ENCODE results near the gene RD3L. TPM values are rescaled to one million over a fixed set of nuclear protein-coding genes. Genes with fewer than 3 reads are reported as not detected.

Gene RD3L
- total and polyA plus RNA-seq, 12 donors: 2.9 to 42.1 (median 25.3) TPM

DNA sequence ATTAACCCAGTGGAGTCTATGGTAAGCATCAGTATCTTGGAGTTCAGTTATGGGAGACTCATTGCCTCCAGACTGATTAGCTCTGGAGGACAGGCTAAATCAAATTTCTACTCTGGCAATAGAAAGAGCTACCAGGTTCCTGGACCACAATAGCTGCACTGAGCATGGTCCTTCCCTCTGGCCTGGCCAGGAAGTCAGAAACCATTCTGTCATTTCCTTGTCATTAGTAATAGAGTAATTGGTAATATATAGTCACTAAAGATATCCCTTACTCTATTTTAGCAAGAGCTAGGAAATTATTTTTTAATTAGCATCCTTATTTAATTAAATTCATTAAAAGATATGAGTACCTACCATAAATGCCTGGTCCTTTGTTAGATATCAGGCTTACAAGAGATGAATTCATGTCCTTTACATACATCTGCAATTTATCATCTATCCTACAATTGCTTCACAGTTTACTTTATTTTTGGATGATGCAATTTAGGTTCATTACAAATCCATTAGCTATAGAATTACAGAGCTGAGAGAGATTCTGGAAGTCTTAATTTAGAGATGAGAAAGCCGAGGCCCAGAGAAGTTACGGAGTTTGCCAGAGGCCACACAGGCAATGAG lies 37.7 kb downstream of the RD3L start:
- no peak for DNase-seq
- Histone ChIP-seq H3K4me3 (no peak overlapping the region), H3K27ac (no peak overlapping the region), H3K36me3 (no peaks in the 10 kb centered on the region), H3K4me1 (peaks cover 0 to 9% (median 2%) of the 10 kb centered on the region in 9 donors), H3K27me3 (no peaks in the 10 kb centered on the region), H3K9me3 (no peaks in the 10 kb centered on the region)
- no peak for ATAC-seq
- TF ChIP-seq, protein P1, sequence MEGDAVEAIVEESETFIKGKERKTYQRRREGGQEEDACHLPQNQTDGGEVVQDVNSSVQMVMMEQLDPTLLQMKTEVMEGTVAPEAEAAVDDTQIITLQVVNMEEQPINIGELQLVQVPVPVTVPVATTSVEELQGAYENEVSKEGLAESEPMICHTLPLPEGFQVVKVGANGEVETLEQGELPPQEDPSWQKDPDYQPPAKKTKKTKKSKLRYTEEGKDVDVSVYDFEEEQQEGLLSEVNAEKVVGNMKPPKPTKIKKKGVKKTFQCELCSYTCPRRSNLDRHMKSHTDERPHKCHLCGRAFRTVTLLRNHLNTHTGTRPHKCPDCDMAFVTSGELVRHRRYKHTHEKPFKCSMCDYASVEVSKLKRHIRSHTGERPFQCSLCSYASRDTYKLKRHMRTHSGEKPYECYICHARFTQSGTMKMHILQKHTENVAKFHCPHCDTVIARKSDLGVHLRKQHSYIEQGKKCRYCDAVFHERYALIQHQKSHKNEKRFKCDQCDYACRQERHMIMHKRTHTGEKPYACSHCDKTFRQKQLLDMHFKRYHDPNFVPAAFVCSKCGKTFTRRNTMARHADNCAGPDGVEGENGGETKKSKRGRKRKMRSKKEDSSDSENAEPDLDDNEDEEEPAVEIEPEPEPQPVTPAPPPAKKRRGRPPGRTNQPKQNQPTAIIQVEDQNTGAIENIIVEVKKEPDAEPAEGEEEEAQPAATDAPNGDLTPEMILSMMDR (IDR thresholded peaks at IDR 0.05): no peak
- WGBS, 2 donors: 92 to 97% methylated on average over 2 of the region's 2 CpGs
- intact Hi-C loops (cut with DNase I): no loop called here

DNA sequence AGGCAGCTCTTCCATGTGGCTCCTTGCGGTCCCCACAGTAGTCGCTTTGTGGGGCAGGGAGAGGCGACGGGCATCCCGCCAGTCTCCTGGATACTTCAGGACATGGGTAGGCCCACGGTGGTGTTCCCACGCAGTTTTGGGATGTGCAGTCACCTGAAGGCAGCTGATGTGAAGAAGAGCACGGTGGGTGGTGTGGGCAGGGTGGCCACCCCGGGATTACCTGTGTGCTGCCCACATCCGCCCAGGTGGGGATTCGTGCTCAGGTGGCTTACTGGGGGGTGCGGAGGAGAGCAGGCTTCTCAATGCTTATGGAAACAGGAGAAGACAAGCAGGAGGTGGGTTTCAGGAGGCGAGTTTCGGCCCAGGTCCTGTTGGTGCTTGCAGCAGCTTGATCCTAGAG lies 42.5 kb downstream of the RD3L start:
- 93 to 96% methylated on average over 14 of the region's 14 CpGs for WGBS, 2 donors
- no peaks in the 10 kb centered on the region for H3K9me3 ChIP-seq
- H3K36me3 ChIP-seq: no peaks in the 10 kb centered on the region
- no peaks in the 10 kb centered on the region for H3K27me3 ChIP-seq
- DNase-seq (no peak), ATAC-seq (no peak)
- intact Hi-C loops (cut with DNase I): no loop called here
- TF ChIP-seq, protein P1 (IDR thresholded peaks at IDR 0.05): no peak
- peaks cover 0 to 19% (median 4%) of the 10 kb centered on the region in 9 donors for H3K4me1 ChIP-seq
- no peak overlapping the region for H3K27ac ChIP-seq
- H3K4me3 ChIP-seq: no peak overlapping the region

DNA sequence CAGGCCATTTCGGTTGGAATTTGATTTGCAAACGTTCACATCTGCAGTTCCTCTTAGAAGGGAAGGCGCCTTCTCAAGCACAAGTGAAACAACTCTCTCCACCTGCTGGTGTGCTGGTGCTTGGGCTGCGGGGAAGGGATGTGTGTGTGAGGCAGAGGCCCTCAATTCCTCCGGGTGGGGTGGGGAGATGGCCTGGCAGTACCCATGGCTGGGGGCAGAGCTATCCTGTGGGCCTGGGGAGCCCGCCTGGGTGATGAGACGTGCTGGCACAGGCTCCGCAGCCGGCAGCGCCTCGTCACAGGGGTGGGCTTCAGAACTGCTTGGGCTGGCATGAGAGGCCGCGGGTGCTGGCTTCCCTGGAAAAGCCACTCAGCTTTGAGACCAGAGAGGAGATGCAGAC lies 43.0 kb downstream of the RD3L start:
- Histone ChIP-seq H3K4me1 (peaks cover 0 to 24% (median 8%) of the 10 kb centered on the region in 9 donors), H3K9me3 (no peaks in the 10 kb centered on the region), H3K36me3 (no peaks in the 10 kb centered on the region), H3K27me3 (no peaks in the 10 kb centered on the region), H3K4me3 (no peak overlapping the region), H3K27ac (no peak overlapping the region)
- ATAC-seq (no peak), DNase-seq (no peak)
- TF ChIP-seq, protein P1 (IDR thresholded peaks at IDR 0.05): no peak
- intact Hi-C loops (cut with DNase I): no loop called here
- 79% methylated on average over 13 of the region's 13 CpGs for WGBS, 2 donors

DNA sequence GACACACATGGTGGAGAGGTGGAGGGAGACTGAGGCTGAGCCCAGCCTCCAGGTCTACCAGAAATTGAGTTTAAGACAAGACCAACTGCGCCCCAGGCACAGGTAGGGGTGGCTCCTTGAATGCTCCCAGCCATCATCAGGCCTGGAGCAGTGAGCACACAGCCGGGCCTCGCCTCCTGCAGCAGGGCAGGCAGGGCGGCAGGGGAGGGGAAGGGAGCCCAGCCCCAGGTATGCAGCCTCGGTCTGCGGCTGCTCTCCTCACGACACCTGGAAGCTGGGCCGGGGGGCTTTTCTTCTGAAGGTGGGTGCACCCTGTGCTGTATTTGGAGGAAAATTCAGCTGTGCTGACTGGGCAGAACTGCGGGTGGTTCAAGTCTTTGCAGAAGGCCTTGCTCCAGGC lies 43.6 kb downstream of the RD3L start:
- intact Hi-C loops (cut with DNase I): no loop called here
- no peaks in the 10 kb centered on the region for H3K9me3 ChIP-seq
- H3K4me3 ChIP-seq: no peak overlapping the region
- no peaks in the 10 kb centered on the region for H3K27me3 ChIP-seq
- ATAC-seq (no peak), DNase-seq (no peak)
- no peak overlapping the region for H3K27ac ChIP-seq
- H3K4me1 ChIP-seq: peaks cover 0 to 25% (median 9%) of the 10 kb centered on the region in 9 donors
- 85 to 86% methylated on average over 9 of the region's 9 CpGs for WGBS, 2 donors
- TF ChIP-seq, protein P1 (IDR thresholded peaks at IDR 0.05): no peak
- H3K36me3 ChIP-seq: no peaks in the 10 kb centered on the region
